HepG2 (cell line): ENCODE results near the gene DENND2D. TPM values are rescaled to one million over a fixed set of nuclear protein-coding genes. Genes with fewer than 3 reads are reported as not detected.

ENCODE experiments used
- ARNT ChIP-seq: fragments of 450-650 bp; IDR thresholded peaks from 2 replicates; pipeline ENCODE4 v1.6.1; 2017
- CBX1 ChIP-seq: IDR thresholded peaks from one replicate; pipeline ENCODE4 v1.6.1; 2016; ENCODE audit warnings: antibody characterized with exemption, low read depth
- DR1 ChIP-seq: sonication (generic); formaldehyde crosslinking; IDR thresholded peaks from 2 replicates; pipeline ENCODE4 v1.8.0; 2021; ENCODE audit warnings: mild to moderate bottlenecking, missing genetic modification reagents, inconsistent platforms
- FOXC1 ChIP-seq: sonication (generic); formaldehyde crosslinking; IDR thresholded peaks from 2 replicates; pipeline ENCODE4 v1.8.0; 2022; ENCODE audit warnings: mild to moderate bottlenecking, missing genetic modification reagents, borderline replicate concordance
- GPBP1L1 ChIP-seq: sonication (generic); formaldehyde crosslinking; IDR thresholded peaks from 2 replicates; pipeline ENCODE4 v1.5.0; 2020; ENCODE audit warnings: mild to moderate bottlenecking, missing genetic modification reagents
- KAT2B ChIP-seq: fragments of 150-350 bp; IDR thresholded peaks from 2 replicates; pipeline ENCODE4 v1.6.1; 2014; ENCODE audit warnings: low read depth, low read length, borderline replicate concordance
- KAT8 ChIP-seq: IDR thresholded peaks from 2 replicates; pipeline ENCODE4 v1.6.1; 2016; ENCODE audit warnings: missing genetic modification reagents, missing compliant biosample characterization
- MAFG ChIP-seq: sonication (generic); formaldehyde crosslinking; IDR thresholded peaks from 2 replicates; pipeline ENCODE4 v1.5.1; 2020; ENCODE audit warnings: mild to moderate bottlenecking, missing genetic modification reagents
- NCOA1 ChIP-seq: sonication (generic); formaldehyde crosslinking; IDR thresholded peaks from 2 replicates; pipeline ENCODE4 v1.9.0; 2021; ENCODE audit warnings: missing genetic modification reagents
- NFIC ChIP-seq: IDR thresholded peaks from 2 replicates; pipeline ENCODE4 v1.6.1; 2012; ENCODE audit warnings: mild to moderate bottlenecking, low read length, inconsistent platforms
- RARG ChIP-seq: sonication (generic); formaldehyde crosslinking; IDR thresholded peaks from 2 replicates; pipeline ENCODE4 v1.4.0; 2020; ENCODE audit warnings: low read depth, mild to moderate bottlenecking, missing genetic modification reagents
- RFX1 ChIP-seq: fragments of 450-650 bp; IDR thresholded peaks from 2 replicates; pipeline ENCODE4 v1.6.1; 2017
- RFX5 ChIP-seq: IDR thresholded peaks from 2 replicates; pipeline ENCODE4 v1.6.1; 2011; ENCODE audit warnings: low read depth, low read length, improper control_type of control experiment
- ZNF12 ChIP-seq: sonication (generic); formaldehyde crosslinking; IDR thresholded peaks from 2 replicates; pipeline ENCODE4 v1.5.0; 2020; ENCODE audit warnings: missing genetic modification reagents
- ZNF225 ChIP-seq: sonication (generic); formaldehyde crosslinking; IDR thresholded peaks from 2 replicates; pipeline ENCODE4 v1.4.0; 2020; ENCODE audit warnings: mild to moderate bottlenecking, missing genetic modification reagents
- ZNF24 ChIP-seq: fragments of 450-650 bp; IDR thresholded peaks from 2 replicates; pipeline ENCODE4 v1.6.1; 2017; ENCODE audit warnings: antibody characterized with exemption, mild to moderate bottlenecking
- ZNF33A ChIP-seq: sonication (generic); formaldehyde crosslinking; IDR thresholded peaks from 2 replicates; pipeline ENCODE4 v1.5.1; 2020; ENCODE audit warnings: missing genetic modification reagents, mild to moderate bottlenecking, moderate library complexity, borderline replicate concordance
- ZNF34 ChIP-seq: sonication (generic); formaldehyde crosslinking; IDR thresholded peaks from 2 replicates; pipeline ENCODE4 v1.4.0; 2020; ENCODE audit warnings: mild to moderate bottlenecking, missing genetic modification reagents, borderline replicate concordance
- ZNF44 ChIP-seq: sonication (generic); formaldehyde crosslinking; IDR thresholded peaks from 2 replicates; pipeline ENCODE4 v1.5.1; 2020; ENCODE audit warnings: mild to moderate bottlenecking, missing genetic modification reagents
- ZNF83 ChIP-seq: sonication (generic); formaldehyde crosslinking; IDR thresholded peaks from 2 replicates; pipeline ENCODE4 v1.4.0; 2020; ENCODE audit warnings: missing genetic modification reagents, mild to moderate bottlenecking, borderline replicate concordance
- ZNF883 ChIP-seq: sonication (generic); formaldehyde crosslinking; IDR thresholded peaks from 2 replicates; pipeline ENCODE4 v1.5.1; 2020; ENCODE audit warnings: mild to moderate bottlenecking, missing genetic modification reagents; ENCODE audit errors: not compliant biosample characterization
- polyA plus RNA-seq, 8 experiments: library from polyadenylated mRNA; depleted of rRNA in 3 of 8; stranded (reverse) in 7 of 8; unstranded in 1 of 8; fragments of >200 nt; fragmentation: Illumina TruSeq in 4 of 8; extraction: Trizol in 4 of 8; gene quantifications; 2 replicates each; pipeline versions ENCODE4 v1.2.1 to v1.2.3, GENCODE V29; 2011 to 2016; ENCODE audit warnings: low read depth in 4 of 8, missing spikeins in 1 of 8, mixed read lengths in 1 of 8; ENCODE audit not compliant: insufficient read depth in 1 of 8
- total RNA-seq, 5 experiments: library from RNA; depleted of rRNA; stranded (reverse); fragments of >200 nt; fragmentation: Illumina TruSeq; extraction: Trizol; gene quantifications; 2 replicates each; pipeline ENCODE4 v1.2.3, GENCODE V29; 2016; ENCODE audit warnings: low read depth in 1 of 5
- TF ChIP-seq, protein P1 (sequence below): IDR thresholded peaks from 2 replicates; pipeline ENCODE4 v1.6.1; 2018; ENCODE audit warnings: missing genetic modification reagents
- TF ChIP-seq, protein P2 (sequence below): sonication (generic); formaldehyde crosslinking; IDR thresholded peaks from 2 replicates; pipeline ENCODE4 v1.4.0; 2020; ENCODE audit warnings: mild to moderate bottlenecking, missing genetic modification reagents, borderline replicate concordance
- TF ChIP-seq, protein P3 (sequence below): sonication (generic); formaldehyde crosslinking; IDR thresholded peaks from 2 replicates; pipeline ENCODE4 v1.4.0; 2020; ENCODE audit warnings: missing genetic modification reagents
- TF ChIP-seq, protein P4 (sequence below): sonication (generic); formaldehyde crosslinking; IDR thresholded peaks from 2 replicates; pipeline ENCODE4 v1.4.0; 2020; ENCODE audit warnings: missing genetic modification reagents

The DENND2D gene
- total and polyA plus RNA-seq, 2 of the 13 experiments (the other 11 are each of a cell fraction or from before 2014, with no cell fraction given), result 0.04 TPM; not detected in 1

DNA sequence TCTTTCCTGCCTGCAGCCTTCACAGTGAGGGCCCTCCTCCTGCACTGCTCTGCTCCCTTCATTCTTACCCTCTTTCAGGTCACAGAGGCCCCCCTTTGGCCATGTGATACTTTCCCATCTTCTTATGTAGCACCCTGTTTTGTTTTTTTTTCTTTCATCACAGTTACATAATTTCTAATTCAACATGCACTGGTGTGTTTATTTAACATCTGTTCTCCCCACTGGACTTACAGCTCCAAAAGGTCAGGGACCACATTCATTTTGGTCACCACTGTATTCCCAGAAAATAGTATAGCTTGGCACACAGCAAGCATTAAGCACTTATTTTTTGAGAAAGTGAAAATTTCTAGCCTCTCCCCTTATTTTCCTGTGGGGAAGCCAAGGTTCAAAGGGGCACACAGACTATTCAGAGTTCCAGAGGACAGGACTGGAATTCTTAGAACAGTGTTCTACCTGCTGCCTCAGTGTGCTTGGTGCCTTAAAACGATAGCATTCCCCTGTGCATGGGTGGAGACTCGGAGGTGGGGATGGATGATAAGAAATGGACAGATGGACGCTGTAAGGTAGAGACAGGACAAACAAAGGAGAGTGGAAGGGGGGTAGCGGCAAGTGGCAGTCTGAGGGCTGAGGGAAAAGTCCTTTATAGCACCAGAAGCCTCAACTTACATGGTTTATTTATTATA lies 5.3 kb downstream of the DENND2D start (continued):
- TF ChIP-seq GPBP1L1 (CRISPR knock-in tag) (no peak), ZNF33A (CRISPR knock-in tag) (no peak), RARG (no peak), ZNF44 (CRISPR knock-in tag) (no peak), CBX1 (no peak), FOXC1 (CRISPR knock-in tag) (no peak), ZNF12 (CRISPR knock-in tag) (no peak), ZNF225 (CRISPR knock-in tag) (no peak), RFX1 (no peak), MAFG (CRISPR knock-in tag) (no peak), ZNF24 (no peak), ARNT (no peak), DR1 (no peak), ZNF883 (CRISPR knock-in tag) (no peak), NFIC (no peak), KAT2B (no peak), RFX5 (no peak), ZNF83 (CRISPR knock-in tag) (no peak), NCOA1 (CRISPR knock-in tag) (no peak), KAT8 (CRISPR knock-in tag) (peak; percentile 27; the same call in 1 of the 2 replicates), ZNF34 (no peak)
- TF ChIP-seq, protein P1, sequence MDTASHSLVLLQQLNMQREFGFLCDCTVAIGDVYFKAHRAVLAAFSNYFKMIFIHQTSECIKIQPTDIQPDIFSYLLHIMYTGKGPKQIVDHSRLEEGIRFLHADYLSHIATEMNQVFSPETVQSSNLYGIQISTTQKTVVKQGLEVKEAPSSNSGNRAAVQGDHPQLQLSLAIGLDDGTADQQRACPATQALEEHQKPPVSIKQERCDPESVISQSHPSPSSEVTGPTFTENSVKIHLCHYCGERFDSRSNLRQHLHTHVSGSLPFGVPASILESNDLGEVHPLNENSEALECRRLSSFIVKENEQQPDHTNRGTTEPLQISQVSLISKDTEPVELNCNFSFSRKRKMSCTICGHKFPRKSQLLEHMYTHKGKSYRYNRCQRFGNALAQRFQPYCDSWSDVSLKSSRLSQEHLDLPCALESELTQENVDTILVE, result no peak
- TF ChIP-seq, protein P2, sequence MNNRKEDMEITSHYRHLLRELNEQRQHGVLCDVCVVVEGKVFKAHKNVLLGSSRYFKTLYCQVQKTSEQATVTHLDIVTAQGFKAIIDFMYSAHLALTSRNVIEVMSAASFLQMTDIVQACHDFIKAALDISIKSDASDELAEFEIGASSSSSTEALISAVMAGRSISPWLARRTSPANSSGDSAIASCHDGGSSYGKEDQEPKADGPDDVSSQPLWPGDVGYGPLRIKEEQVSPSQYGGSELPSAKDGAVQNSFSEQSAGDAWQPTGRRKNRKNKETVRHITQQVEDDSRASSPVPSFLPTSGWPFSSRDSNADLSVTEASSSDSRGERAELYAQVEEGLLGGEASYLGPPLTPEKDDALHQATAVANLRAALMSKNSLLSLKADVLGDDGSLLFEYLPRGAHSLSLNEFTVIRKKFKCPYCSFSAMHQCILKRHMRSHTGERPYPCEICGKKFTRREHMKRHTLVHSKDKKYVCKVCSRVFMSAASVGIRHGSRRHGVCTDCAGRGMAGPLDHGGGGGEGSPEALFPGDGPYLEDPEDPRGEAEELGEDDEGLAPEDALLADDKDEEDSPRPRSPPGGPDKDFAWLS (CRISPR knock-in tag), result no peak
- TF ChIP-seq, protein P3, sequence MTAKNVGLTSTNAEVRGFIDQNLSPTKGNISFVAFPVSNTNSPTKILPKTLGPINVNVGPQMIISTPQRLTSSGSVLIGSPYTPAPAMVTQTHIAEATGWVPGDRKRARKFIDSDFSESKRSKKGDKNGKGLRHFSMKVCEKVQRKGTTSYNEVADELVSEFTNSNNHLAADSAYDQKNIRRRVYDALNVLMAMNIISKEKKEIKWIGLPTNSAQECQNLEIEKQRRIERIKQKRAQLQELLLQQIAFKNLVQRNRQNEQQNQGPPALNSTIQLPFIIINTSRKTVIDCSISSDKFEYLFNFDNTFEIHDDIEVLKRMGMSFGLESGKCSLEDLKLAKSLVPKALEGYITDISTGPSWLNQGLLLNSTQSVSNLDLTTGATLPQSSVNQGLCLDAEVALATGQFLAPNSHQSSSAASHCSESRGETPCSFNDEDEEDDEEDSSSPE (CRISPR knock-in tag), result no peak
- TF ChIP-seq, protein P4, sequence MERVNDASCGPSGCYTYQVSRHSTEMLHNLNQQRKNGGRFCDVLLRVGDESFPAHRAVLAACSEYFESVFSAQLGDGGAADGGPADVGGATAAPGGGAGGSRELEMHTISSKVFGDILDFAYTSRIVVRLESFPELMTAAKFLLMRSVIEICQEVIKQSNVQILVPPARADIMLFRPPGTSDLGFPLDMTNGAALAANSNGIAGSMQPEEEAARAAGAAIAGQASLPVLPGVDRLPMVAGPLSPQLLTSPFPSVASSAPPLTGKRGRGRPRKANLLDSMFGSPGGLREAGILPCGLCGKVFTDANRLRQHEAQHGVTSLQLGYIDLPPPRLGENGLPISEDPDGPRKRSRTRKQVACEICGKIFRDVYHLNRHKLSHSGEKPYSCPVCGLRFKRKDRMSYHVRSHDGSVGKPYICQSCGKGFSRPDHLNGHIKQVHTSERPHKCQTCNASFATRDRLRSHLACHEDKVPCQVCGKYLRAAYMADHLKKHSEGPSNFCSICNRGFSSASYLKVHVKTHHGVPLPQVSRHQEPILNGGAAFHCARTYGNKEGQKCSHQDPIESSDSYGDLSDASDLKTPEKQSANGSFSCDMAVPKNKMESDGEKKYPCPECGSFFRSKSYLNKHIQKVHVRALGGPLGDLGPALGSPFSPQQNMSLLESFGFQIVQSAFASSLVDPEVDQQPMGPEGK, result peak; percentile 64; the same call in 1 of the 2 replicates
